NCI-H1105 treated with DMSO at 0.1 percent for 48 hours (cell line): ENCODE measurements around the gene HYAL2.
"Not testable (repeated sequence)": the region's sequence is repeated elsewhere in the genome, so short reads cannot be mapped to it uniquely, and the experiment has no call there.

ENCODE experiments used
- DNase-seq: peaks from one replicate; lab custom pipeline; 2025; lab: John Stamatoyannopoulos, UW

HYAL2 gene

GRCh38 chr3:50312041-50312440 is 10.5 kb downstream of the HYAL2 start:
- DNase-seq: not testable (repeated sequence)

DNA sequence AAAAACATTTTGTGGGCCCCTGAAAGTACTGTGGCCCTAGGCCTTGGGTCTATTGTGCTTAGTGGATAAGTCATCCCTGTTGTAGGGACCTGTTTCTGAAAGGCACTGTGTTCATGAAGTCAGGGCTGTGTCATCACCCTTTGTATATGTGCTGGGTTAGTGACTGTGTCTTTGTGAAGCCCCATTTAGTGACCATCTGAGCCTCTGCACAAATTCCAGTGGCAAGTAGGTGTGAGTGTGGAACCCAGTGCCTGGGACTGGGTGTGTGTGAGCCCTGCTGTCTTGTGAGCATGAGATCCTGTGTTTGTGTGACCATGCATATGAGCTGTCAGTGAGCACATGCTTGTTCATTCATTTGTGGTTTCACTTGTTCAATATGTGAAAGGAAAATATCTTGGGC is 17.9 kb downstream of the HYAL2 start:
- no peak for DNase-seq

GRCh38 chr3:50303013-50303815 is 19.3 kb downstream of the HYAL2 start, which contains the start of gene HYAL1:
HYAL1 (minus strand) TSS chr3:50303574; CDS start chr3:50302956, 618 bp downstream.
- DNase-seq: no peak

GRCh38 chr3:50302095-50303012 is 20.2 kb downstream of the HYAL2 start:
- no peak for DNase-seq

DNA sequence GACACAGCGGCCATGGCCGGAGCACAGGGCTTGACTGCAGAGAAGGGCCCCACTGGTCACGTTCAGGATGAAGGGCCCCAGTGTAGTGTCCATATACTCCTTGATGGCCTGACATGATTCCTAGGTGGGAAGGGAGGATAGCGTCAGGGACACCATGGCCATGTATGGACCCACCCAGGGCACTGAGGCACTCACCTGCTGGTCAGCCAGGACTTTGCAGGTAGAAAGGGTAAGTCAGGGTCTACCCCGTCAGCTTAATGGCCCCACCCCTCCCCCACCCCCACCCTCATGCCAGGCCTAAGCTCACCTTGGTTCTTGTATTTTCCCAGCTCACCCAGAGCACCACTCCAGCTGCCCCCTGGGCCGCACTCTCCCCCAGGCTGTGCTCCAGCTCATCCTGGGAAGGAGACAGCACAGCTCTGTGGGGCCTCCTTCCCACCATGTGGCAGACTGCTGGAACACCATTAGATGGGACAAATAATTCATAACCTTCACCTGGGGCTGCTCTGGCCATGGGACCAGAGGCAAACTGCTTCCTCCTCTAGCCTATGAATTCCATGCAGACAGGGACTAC is 21.8 kb downstream of the HYAL2 start:
- DNase-seq: no peak

- no peak for DNase-seq
These were observed 22.4 kb downstream of the HYAL2 start for GRCh38 chr3:50299929-50300680.

- DNase-seq: no peak
These were observed 23.0 kb downstream of the HYAL2 start for GRCh38 chr3:50299638-50299928.

- peak; percentile 93 for DNase-seq
These were observed 23.5 kb downstream of the HYAL2 start, which contains the start of the genes HYAL3 and NAA80 for GRCh38 chr3:50298836-50299637. HYAL3 (minus strand) TSS chr3:50299405; CDS start chr3:50295602, 3,803 bp downstream. NAA80 (minus strand) TSS chr3:50299405; CDS start chr3:50297463, 1,942 bp downstream.

- DNase-seq: no peak
These were observed 24.4 kb downstream of the HYAL2 start for GRCh38 chr3:50297896-50298725.

GRCh38 chr3:50297384-50297775 is 25.2 kb downstream of the HYAL2 start:
- DNase-seq: no peak

DNA sequence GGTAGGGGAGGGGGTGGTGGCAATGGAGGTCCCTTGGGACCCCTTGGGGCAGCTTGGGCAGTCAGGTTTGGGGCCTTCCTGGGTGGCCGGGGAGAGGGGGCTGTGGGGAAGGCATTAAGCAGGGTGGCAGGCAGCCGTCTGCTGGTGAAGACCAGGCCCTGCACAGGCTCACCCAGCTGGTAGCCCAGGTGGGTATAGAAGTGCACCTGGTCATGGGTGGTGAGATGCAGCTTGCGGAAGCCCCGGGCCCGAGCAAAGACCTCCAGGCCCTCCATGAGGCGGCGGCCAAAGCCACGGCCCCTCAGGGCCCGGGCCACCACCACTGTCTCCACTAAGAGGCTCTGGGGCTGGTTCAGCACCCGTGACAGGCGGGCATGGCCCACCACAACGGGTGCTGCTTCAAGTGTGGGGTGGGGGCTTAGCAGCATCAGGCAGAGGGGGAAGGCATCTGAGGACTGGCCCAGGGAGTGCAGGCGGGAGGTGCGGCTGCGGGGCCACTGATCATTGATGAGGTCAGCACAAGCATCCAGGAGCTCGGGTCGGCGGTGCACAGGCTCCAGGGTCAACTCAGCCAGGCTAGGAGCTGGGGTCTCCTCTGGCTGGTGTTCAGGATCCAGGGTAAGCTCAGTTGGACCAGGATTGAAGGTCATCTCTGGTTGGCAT is 25.7 kb downstream of the HYAL2 start:
- DNase-seq: no peak

DNA sequence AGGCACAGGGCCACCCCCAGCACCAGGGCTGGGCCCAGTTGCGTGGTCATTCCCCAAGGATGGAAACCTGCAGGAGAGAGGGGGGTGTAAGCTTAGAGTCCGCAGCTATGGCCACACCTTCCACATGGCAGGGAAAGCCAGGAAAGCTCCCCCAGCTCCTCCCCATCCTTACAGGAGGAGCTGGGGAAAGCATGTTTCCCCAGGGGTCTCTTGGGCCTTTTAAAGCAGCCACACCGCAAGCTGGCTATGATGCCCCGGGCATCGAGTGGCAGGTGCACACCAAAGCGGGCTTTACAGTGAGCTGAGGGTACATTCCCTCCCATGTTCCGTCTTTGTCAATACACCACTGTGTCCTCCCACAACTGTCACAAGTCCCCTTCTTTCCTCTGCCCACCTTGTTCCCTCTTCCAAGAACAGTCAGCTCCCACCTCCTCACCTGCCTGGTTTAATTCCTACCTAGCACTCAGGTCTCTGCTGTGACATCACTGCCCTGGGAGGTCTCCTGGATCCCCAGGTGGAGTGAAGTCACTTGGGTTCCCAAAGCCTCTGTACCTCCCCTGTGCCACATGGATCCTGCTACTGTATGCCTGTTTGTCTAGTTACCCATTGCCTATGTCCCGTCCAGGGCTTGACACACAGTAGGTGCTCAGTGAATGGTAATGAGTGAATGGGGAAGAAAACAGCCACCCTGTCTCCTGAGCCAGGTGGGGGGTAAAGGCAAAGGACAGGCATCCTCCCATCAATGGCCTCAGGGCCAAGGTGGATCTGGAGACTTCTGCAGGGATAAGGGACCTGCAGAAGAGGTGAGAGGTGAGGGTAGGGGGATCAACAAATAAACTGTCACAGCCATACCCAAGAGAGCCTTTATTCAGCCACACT is 26.8 kb downstream of the HYAL2 start:
- no peak for DNase-seq

DNA sequence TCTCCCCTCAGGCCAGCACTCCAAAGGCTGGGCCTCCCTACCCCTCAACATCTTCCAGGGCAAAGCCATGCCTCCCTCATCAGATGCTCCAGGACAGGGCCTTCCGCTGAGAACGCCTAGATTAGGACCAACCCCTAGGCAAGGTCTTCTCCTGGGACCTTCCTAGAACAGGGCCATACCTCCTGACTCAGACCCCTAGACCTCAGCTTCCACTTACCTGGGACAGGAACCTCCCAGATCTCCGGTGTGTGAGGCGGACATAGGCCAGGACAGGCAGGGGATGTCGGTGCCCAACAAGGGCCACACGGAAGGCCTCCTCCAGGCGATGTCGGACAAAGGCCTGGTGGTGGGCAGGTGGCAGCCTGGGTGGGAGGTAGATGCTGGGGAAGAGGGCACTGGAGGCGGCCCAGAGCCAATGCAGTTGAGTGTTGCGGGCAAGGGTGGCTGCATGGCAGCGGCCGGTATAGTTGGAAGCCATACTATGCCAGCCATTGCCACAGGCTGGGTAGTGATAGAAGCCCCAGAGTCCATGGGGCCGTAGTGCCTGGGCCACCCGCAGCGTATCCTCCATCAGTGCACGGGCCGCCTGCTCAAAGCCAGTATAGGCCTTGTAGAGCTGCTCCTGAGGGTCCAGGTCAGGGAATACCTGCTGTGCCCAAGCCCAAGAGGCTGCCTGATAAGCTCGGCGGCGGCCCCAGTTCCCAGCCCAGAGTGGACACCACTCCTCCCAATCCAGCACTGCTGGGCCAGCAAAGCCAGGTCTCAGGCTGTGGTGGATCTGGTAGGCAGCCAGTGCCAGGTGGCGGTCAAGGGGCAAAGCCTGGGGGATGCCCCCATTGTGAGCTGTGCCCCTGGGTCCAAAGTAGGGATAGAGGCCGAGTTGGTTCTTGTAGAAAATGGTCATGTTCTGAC is 27.8 kb downstream of the HYAL2 start:
- DNase-seq: no peak

DNA sequence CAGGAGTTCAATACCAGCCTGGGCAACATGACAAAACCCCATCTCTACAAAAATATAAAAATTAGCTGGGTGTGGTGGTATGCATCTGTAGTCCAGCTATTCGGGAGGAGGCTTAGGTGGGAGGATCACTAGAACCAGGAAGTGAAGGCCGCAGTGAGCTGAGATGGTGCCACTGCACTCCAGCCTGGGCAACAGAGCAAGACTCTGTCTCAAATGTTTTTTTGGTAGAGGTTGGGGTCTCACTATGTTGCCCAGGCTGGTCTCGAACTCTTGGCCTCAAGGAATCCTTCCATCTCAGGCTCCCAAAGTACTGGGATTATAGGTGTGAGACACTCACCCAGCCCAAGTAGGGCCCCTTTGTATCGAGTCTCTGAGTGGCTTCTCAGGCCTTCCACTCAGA is 28.5 kb downstream of the HYAL2 start:
- no peak for DNase-seq

DNA sequence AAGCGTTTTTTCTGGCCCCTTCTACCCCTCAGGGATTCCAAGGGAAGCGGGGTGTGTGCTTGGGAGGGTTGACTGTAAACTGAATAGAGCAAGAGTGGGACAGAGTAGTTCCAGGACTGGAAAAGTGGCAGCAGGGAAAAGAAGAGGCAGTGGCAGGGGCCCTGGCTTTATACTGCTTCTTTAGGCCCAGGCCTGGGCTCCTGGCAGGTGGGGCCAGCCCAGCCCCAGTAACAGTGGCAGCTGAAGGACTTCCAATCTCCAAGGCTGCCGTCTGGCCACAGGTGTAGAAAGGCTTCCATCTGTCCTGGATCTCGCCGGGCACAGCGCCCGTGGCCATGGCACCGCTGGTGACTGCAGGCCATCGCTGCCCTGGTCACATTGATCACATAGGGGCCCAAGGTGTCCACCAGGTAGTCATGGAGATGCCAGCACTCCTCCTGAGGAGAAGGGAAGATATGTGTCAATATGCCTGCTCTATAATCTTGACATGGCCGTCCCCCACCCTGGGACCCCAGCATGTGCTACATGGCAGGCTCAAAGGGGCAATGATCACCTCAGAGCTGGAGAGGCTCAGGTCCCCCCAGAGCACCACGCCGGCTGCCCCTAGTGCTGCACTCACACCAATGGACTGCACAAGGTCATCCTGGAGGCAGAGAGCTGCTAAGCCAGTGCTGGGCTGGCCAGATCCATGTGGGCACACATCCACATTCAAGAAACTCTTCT is 29.3 kb downstream of the HYAL2 start:
- no peak for DNase-seq

DNA sequence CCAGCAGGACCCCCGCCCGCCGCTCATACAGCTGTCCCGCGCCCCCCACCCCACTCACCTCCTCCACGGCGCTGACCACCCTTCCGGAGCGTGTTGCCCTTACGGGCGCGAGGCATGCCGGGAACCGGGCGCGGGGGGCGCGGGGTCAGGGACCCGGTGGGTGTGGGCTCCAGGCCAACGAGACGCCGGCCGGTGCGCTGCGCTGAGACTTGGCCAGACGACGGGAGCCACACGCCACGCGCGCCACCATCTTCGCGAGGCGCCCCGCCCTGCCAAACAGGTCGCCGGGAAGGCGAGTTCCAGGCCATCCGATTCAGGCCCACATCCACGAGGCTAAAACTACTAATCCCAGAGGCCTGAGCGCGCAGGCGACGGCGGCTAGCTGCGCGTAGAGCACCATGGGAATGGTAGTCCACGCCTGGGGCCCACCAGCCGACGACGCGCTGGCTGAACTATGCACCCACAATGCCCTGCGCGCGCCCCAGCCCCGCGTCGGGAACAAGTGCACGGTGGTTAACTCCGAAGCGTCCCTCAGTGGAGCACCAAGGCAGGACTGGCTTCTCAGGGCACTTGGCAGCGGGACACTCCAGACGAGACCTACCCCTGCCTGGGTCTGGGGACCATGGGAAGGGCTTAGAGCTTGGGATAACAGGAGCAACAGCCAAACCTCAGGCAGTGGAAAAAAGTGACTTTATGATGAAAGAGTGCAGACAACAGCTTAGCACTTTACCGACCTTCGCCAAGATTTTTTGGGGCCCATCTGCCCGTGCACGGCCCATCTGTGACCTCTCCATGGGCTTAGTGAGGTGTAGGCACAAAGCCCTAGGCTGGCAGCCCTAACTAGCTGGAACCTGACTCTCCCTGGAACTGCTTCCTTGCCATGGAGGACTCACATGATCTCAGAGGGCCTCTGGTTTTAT is 30.1 kb downstream of the HYAL2 start, which contains the start of gene IFRD2:
TSS of gene IFRD2 (minus strand) at position 271 of the 920 bp plus-strand sequence. CDS start at position 116, 155 bp downstream.
- DNase-seq: peak; percentile 89
